CD14-positive monocyte (primary cell): Measurements from ENCODE around the gene ZCCHC2. TPM values are rescaled to one million over a fixed set of nuclear protein-coding genes. Genes with fewer than 3 reads are reported as not detected.

Experiments
- DNase-seq, 3 donors: peaks; one replicate each; pipeline ENCODE4 v3.0.0-alpha.2; 2011 to 2022
- H2AFZ ChIP-seq: 2 replicates; pipeline ENCODE4 v1.6.0; 2012; ENCODE audit warnings: mild to moderate bottlenecking, low read depth, low read length, inconsistent platforms; ENCODE audit not compliant: insufficient read depth, poor library complexity, severe bottlenecking
- H3K27ac ChIP-seq, 2 donors: 1 replicate in 1 of 2; 2 replicates in 1 of 2; pipeline ENCODE4 v1.5.1; 2012 to 2013; ENCODE audit warnings: low read length in 2 of 2, control low read depth in 1 of 2, inconsistent platforms in 1 of 2, low read depth in 1 of 2, mild to moderate bottlenecking in 1 of 2
- H3K27me3 ChIP-seq, 2 donors: one replicate each; pipeline versions ENCODE4 v1.6.0 to v1.6.1; 2011 to 2013; ENCODE audit warnings: low read length in 2 of 2; ENCODE audit not compliant: control insufficient read depth in 2 of 2, insufficient read depth in 2 of 2
- H3K36me3 ChIP-seq, 2 donors: replicated peaks in 1 of 2; 1 replicate in 1 of 2; 2 replicates in 1 of 2; pipeline versions ENCODE4 v1.5.1 to v1.6.1; 2012 to 2013; ENCODE audit warnings: low read length in 2 of 2, control low read depth in 1 of 2, inconsistent platforms in 1 of 2, mild to moderate bottlenecking in 1 of 2; ENCODE audit not compliant: insufficient read depth in 2 of 2, control insufficient read depth in 1 of 2
- H3K4me1 ChIP-seq, 2 donors: 1 replicate in 1 of 2; 2 replicates in 1 of 2; pipeline versions ENCODE4 v1.5.1 to v1.6.1; 2012 to 2013; ENCODE audit warnings: low read length in 2 of 2, control low read depth in 1 of 2, inconsistent platforms in 1 of 2, mild to moderate bottlenecking in 1 of 2, moderate library complexity in 1 of 2; ENCODE audit not compliant: insufficient read depth in 2 of 2, control insufficient read depth in 1 of 2
- H3K4me2 ChIP-seq: replicated peaks from 2 replicates; pipeline ENCODE3; 2012; ENCODE audit warnings: low read length, moderate library complexity, mild to moderate bottlenecking; ENCODE audit not compliant: poor library complexity, severe bottlenecking; ENCODE audit errors: extremely low read depth
- H3K4me3 ChIP-seq, 3 experiments: fragments of 200-600 bp in 1 of 3; sonication (generic) in 1 of 3; replicated peaks in 1 of 3; 1 replicate in 2 of 3; 2 replicates in 1 of 3; pipeline ENCODE4 v1.5.1; 2011 to 2013; ENCODE audit warnings: low read length in 3 of 3, mild to moderate bottlenecking in 3 of 3, control low read depth in 2 of 3, low read depth in 2 of 3, inconsistent platforms in 1 of 3, moderate library complexity in 1 of 3
- H3K79me2 ChIP-seq: 2 replicates; pipeline ENCODE4 v1.6.0; 2012; ENCODE audit warnings: mild to moderate bottlenecking, control low read depth, inconsistent platforms, low read length, moderate library complexity; ENCODE audit not compliant: insufficient read depth
- H3K9ac ChIP-seq: 2 replicates; pipeline ENCODE4 v1.6.0; 2017; ENCODE audit warnings: low read length, mild to moderate bottlenecking; ENCODE audit not compliant: insufficient read depth, poor library complexity, severe bottlenecking
- H3K9me3 ChIP-seq, 2 donors: replicated peaks in 1 of 2; 1 replicate in 1 of 2; 2 replicates in 1 of 2; pipeline versions ENCODE4 v1.5.1 to v1.6.1; 2012 to 2013; ENCODE audit warnings: low read length in 2 of 2, control low read depth in 1 of 2; ENCODE audit not compliant: control insufficient read depth in 1 of 2, insufficient read depth in 1 of 2
- H4K20me1 ChIP-seq: 2 replicates; pipeline ENCODE4 v1.6.0; 2012; ENCODE audit warnings: mild to moderate bottlenecking, low read length, control low read depth, moderate library complexity; ENCODE audit not compliant: insufficient read depth
- H3K27ac Mint-ChIP-seq, 7 donors: one replicate each; pipeline ENCODE4 v1.8.0; 2020; ENCODE audit warnings: mild to moderate bottlenecking in 7 of 7, mixed read lengths in 7 of 7, moderate library complexity in 6 of 7, inconsistent platforms in 2 of 7
- H3K27me3 Mint-ChIP-seq, 3 donors: one replicate each; pipeline ENCODE4 v1.8.0; 2021 to 2022; ENCODE audit warnings: low read depth in 3 of 3, mild to moderate bottlenecking in 3 of 3, mixed read lengths in 3 of 3, moderate library complexity in 3 of 3, inconsistent platforms in 1 of 3
- H3K36me3 Mint-ChIP-seq, 2 donors: one replicate each; pipeline ENCODE4 v1.8.0; 2020; ENCODE audit warnings: mixed read lengths in 2 of 2, inconsistent platforms in 1 of 2, mild to moderate bottlenecking in 1 of 2
- H3K4me1 Mint-ChIP-seq: one replicate; pipeline ENCODE4 v1.8.0; 2020; ENCODE audit warnings: mild to moderate bottlenecking, mixed read lengths
- H3K4me3 Mint-ChIP-seq, 2 donors: one replicate each; pipeline ENCODE4 v1.8.0; 2020; ENCODE audit warnings: mild to moderate bottlenecking in 2 of 2, mixed read lengths in 2 of 2, moderate library complexity in 1 of 2
- H3K9me3 Mint-ChIP-seq, 7 donors: one replicate each; pipeline ENCODE4 v1.8.0; 2020 to 2022; ENCODE audit warnings: mixed read lengths in 7 of 7, mild to moderate bottlenecking in 6 of 7, moderate library complexity in 6 of 7, inconsistent platforms in 2 of 7
- WGBS: methylation state at CpG from one replicate; pipeline ENCODE4 v1.1.5; 2013; ENCODE audit warnings: missing lambda C conversion rate; ENCODE audit not compliant: insufficient coverage; 5-methylcytosine and 5-hydroxymethylcytosine counted together
- intact Hi-C, 2 donors: fragments of 100-400 bp; cut with micrococcal nuclease; formaldehyde crosslinking; loops; one replicate each; pipeline versions ENCODE4 v1.15.0 to v1.15.1; 2023
- polyA plus RNA-seq, 3 donors: library from polyadenylated mRNA; depleted of rRNA in 1 of 3; unstranded in 2 of 3; stranded (reverse) in 1 of 3; fragments of 300-500 nt in 2 of 3; fragments of >200 nt in 1 of 3; fragmentation: Illumina TruSeq in 2 of 3; gene quantifications; 1 replicate in 2 of 3; 2 replicates in 1 of 3; pipeline ENCODE4 v1.2.3, GENCODE V29; 2012 to 2021
- TF ChIP-seq, protein P1 (sequence below): fragments of 200-600 bp; IDR thresholded peaks from one replicate; pipeline ENCODE4 v1.8.0; 2022; ENCODE audit warnings: antibody characterized with exemption, mild to moderate bottlenecking

Gene ZCCHC2
- polyA plus RNA-seq, 3 donors = 0.59 to 24.9 (median 0.71) TPM

DNA sequence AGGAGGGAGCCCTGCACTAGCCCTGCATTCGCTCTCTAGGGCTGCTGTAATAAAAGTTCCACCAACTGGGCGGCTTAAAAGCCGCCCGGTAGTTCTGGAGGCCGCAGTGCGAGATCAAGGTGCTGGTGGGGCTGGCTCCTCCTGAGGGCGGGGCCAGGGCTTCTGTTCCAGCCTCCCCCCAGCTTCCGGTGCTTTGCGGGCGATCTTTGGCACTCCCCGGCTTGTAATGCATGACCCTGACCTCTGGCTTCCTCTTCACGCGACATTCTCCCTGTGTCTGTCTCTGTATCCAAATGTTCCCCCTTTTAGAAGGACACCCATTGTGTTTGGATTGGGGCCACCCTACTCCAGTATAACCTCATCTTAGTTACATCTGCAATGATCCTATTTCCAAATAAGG lies 84.5 kb downstream of the ZCCHC2 start:
- TF ChIP-seq, protein P1, sequence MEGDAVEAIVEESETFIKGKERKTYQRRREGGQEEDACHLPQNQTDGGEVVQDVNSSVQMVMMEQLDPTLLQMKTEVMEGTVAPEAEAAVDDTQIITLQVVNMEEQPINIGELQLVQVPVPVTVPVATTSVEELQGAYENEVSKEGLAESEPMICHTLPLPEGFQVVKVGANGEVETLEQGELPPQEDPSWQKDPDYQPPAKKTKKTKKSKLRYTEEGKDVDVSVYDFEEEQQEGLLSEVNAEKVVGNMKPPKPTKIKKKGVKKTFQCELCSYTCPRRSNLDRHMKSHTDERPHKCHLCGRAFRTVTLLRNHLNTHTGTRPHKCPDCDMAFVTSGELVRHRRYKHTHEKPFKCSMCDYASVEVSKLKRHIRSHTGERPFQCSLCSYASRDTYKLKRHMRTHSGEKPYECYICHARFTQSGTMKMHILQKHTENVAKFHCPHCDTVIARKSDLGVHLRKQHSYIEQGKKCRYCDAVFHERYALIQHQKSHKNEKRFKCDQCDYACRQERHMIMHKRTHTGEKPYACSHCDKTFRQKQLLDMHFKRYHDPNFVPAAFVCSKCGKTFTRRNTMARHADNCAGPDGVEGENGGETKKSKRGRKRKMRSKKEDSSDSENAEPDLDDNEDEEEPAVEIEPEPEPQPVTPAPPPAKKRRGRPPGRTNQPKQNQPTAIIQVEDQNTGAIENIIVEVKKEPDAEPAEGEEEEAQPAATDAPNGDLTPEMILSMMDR = no peak
- H3K9me3 ChIP-seq = no peaks in the 10 kb centered on the region
- H3K79me2 ChIP-seq = no peaks in the 10 kb centered on the region
- no peak overlapping the region for H2AFZ ChIP-seq
- 100% methylated on average over 6 of the region's 13 CpGs for WGBS
- Mint-ChIP-seq H3K27ac (no peak overlapping the region), H3K27me3 (peaks cover 10 to 29% (median 15%) of the 10 kb centered on the region in 3 donors), H3K4me1 (peaks cover 12% of the 10 kb centered on the region), H3K36me3 (no peaks in the 10 kb centered on the region), H3K9me3 (peaks cover 0 to 2% (median 0%) of the 10 kb centered on the region in 7 donors), H3K4me3 (no peak overlapping the region)
- no peak overlapping the region for H3K4me3 ChIP-seq
- peaks cover 0 to 8% of the 10 kb centered on the region in 2 donors for H3K4me1 ChIP-seq
- H3K4me2 ChIP-seq = no peak overlapping the region
- no peak for DNase-seq
- no peaks in the 10 kb centered on the region for H4K20me1 ChIP-seq
- intact Hi-C loops = no loop called here
- peaks cover 0 to 18% of the 10 kb centered on the region in 2 donors for H3K27me3 ChIP-seq
- H3K27ac ChIP-seq = no peak overlapping the region
- H3K36me3 ChIP-seq = no peaks in the 10 kb centered on the region
- no peak overlapping the region for H3K9ac ChIP-seq

DNA sequence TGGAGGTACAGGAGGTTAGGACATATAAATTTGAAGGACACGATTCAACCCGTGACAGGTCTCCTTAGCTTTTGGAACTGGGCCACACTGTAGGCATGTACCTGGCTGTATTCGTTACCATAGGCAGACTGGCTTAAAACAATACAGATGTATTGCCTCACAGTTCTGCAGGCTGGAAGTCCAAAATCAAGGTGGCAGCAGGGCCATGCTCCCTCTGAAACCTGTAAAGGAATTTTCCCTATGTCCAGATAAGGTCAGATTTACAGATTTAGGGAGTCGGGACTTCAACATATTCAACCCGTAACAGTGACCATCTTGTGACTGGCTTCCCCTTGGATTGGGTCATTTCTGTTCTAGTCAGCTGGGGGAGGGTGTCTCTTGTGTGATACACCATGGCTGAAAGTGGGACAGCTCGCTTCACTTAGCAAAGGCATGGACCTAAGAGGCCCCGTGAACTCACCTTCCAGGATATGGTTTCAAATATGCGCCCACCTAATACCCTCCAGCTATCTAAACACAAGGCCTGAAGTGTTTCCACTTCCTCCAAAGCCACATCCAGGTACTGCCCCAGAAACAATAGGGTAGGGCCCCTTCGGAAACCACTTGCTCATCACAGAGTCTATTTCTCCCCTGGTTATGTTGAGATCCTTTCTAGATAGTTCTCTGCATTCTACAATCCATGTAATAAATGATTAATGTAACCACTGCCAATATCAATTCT lies 85.0 kb downstream of the ZCCHC2 start:
- WGBS = 95% methylated on average over 3 of the region's 9 CpGs
- TF ChIP-seq, protein P1 = no peak

More for the DNA sequence above, 85.0 kb downstream of the ZCCHC2 start:
- Mint-ChIP-seq H3K27me3 (peaks cover 10 to 31% (median 14%) of the 10 kb centered on the region in 3 donors), H3K4me1 (peaks cover 16% of the 10 kb centered on the region), H3K9me3 (peaks cover 0 to 2% (median 0%) of the 10 kb centered on the region in 7 donors), H3K36me3 (no peaks in the 10 kb centered on the region), H3K27ac (no peak overlapping the region), H3K4me3 (no peak overlapping the region)
- H3K79me2 ChIP-seq = no peaks in the 10 kb centered on the region
- no peak overlapping the region for H3K27ac ChIP-seq
- peaks cover 0 to 21% of the 10 kb centered on the region in 2 donors for H3K27me3 ChIP-seq
- intact Hi-C loops = no loop called here
- H3K4me3 ChIP-seq = no peak overlapping the region
- H3K4me1 ChIP-seq = peaks cover 0 to 8% of the 10 kb centered on the region in 2 donors
- no peak overlapping the region for H2AFZ ChIP-seq
- no peak overlapping the region for H3K4me2 ChIP-seq
- H3K9me3 ChIP-seq = no peaks in the 10 kb centered on the region
- no peak for DNase-seq
- no peaks in the 10 kb centered on the region for H3K36me3 ChIP-seq
- H4K20me1 ChIP-seq = no peaks in the 10 kb centered on the region
- no peak overlapping the region for H3K9ac ChIP-seq
